MV-4-11 (cell line): Measurements from ENCODE around the gene TNIK.
"Not testable (repeated sequence)": the region's sequence is repeated elsewhere in the genome, so short reads cannot be mapped to it uniquely, and the experiment has no call there.

ENCODE experiments used
- DNase-seq: peaks from one replicate; lab custom pipeline; 2025; lab: John Stamatoyannopoulos, UW

TNIK gene

GRCh38 chr3:171384101-171384891 is 75.9 kb downstream of the TNIK start:
- no peak for DNase-seq

GRCh38 chr3:171383206-171384018 is 76.8 kb downstream of the TNIK start:
- DNase-seq, result no peak

DNA sequence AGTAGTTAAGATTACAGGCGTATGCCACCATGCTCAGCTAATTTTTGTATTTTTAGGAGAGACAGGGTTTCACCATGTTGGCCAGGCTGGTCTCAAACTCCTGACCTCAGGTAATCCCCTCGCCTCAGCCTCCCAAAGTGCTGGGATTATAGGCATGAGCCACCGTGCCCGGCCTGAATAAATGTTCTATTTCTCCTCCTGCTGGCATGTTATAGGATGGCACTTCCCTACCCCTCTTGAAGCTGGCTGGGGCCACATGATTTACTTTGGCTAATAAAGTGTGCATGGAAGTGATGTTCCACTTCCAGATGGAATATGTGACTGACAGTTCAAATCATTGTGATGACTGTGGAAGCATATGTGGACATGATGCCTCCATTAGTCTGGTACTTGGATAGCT is 77.9 kb downstream of the TNIK start:
- not testable (repeated sequence) for DNase-seq

DNA sequence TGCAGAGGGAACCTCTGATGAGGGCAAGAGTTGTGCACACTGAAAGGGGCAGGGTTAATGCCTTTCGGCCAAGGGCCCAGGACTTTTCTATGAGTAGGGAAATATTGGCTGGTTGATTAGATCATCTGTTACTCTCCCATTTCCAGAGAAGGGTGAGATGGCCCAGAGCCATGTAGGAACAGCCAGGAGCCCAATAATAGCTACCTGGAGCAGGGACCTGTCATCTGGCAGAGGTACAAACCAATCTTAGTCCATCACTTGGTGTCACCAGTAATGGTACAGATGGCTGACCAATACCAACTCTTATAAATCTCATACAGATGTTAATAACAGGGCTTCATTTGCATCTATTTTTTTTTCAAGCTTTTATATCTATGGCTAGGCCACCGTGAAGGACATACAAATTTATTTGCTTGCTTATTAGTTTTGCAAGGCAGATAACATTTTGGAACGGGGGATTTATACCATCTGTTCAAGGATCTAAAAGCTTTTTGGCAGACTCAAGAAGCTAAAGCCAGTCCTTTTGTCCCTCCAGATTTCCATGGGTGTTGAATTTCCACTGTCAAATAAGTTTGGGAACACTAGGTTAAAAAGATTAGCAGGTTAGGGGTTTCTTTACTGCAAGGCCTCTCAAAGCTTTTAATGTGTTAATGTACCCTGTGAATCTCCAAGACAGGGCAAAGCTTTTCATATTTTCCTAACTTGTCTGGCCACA is 79.3 kb downstream of the TNIK start:
- DNase-seq, result no peak

GRCh38 chr3:171379961-171380483 is 80.2 kb downstream of the TNIK start:
- DNase-seq, result no peak

- DNase-seq, result no peak
These were observed 80.9 kb downstream of the TNIK start for GRCh38 chr3:171379281-171379680.

DNA sequence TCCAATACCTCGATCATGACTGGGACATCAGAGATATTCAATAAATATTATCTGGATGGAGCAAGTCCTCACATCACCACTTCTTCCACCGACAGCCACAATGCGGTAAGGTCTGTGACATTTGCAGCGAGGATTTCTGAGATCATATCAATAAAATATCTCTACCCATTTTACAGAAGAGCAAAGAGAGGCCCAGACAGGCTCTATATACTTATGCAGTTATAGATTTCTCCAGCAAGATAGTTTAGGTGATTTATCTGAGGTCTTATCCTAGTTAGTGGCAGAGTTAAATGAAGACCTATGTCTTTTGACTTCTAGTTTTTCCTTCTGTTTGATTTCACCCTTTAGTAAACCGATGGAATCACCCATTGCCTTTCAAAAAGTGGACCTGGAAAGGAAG is 81.6 kb downstream of the TNIK start:
- DNase-seq, result no peak

DNA sequence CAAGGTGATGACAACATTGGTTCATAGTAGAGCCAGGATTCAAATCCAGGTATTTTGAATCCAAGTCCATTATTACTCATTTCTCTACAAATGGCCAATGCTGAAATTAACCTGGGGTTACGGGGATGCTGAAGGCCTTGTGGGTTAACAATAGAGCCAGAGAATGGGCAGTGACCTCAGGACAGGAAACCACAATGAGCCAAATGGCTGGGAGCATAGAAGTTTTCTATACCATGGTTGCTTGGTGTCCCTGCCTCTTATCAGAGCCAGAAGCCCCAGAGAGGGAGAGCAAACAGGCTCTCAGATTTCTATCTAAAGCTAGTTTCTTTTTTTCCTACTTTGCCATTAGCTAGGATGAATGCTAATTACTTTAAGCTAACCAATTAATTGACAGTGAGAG is 82.3 kb downstream of the TNIK start:
- DNase-seq, result no peak

- DNase-seq, result no peak
These were observed 83.6 kb downstream of the TNIK start for GRCh38 chr3:171376596-171376947.

DNA sequence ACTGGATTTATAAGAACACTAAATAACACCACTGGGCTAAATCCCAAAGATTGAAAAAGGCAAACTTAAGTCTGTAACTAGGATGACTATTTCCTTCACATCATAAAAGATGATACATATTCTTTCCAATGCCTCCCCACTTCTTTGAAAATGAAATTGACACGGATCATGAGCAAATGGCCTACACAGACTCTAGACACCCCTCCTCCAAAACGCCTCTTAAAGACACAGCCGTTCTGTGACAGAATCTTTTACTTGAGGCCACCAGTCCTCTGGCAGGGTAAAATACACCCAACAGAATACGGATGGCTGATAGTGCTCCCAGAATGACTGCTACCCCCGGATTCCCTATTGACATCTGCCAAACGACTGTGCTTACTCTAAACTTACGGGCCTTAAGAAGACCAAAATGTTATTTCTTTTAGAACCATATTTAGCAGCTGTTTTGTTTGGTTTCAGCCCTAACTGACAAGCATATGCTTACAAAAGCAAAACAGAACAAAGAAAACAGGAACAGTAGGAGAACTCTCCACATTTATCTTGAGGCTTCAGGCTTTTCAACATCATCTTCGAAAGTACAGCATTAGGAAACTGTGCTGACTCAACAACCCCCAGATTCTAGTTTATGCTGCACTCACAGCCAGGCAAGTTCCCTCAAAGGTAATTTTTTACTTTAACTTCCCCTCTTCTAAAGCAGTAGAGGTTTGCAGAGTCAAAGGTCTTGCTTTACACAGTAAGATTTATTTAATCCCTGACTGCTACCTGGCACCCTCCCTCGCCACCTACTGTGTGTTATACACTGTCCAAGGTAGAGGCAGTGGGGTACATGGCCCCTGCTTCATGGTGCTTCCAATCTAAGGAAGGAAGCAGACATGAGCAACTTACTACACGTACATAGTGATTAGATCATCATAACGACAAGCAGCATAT is 84.3 kb downstream of the TNIK start:
- peak; percentile 84 for DNase-seq

DNA sequence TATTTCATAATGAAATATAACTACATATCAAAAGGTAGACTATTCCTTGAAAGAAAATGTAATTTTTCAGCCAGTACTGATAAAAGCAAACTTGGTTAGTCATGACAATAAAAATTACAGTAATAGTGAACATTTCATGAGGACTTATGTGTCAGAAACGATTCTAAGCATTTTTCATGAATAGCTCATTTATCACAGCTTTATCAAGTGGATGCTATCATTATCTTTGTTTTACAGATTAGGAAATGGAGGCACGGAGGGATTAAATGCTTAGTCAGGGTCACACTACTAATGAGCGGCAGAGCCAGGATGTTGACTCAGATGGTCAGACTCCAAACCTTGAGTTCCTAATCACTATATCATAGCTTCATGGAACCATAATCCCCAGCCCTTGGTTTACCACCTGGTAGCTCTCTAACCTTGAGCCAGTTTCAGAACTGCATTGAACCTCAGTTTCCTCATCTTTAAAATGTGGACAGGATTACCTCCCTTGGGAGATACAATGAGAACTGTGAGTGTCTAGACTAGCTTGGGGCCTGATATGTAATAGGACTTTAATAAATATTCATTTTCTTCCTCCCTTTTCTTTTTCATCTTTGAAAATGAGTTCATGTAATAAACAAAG is 85.4 kb downstream of the TNIK start:
- DNase-seq, result no peak

GRCh38 chr3:171374260-171374659 is 85.9 kb downstream of the TNIK start:
- DNase-seq, result no peak

- DNase-seq, result no peak
These were observed 86.5 kb downstream of the TNIK start for GRCh38 chr3:171373711-171374110.

DNA sequence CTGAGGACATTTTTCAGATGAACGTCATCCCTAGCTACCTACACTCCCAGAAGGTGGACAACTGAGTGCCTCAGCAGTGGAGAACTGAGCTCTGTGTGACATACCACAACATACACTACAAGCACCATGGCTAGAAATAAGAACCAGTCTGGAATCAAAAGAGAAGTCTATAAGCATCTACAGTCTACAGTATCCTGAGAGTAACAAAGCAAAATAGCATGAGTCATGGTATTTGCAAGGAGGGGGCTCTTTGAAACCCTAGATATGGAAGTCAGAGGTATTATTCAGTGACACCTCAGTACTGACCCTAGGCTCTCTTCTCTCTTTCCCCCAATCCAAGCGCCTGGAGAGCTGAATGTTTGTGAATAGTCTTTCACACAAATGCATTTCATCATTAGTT is 87.5 kb downstream of the TNIK start:
- DNase-seq, result no peak

- no peak for DNase-seq
These were observed 88.9 kb downstream of the TNIK start for GRCh38 chr3:171371354-171371753.

GRCh38 chr3:171369156-171369555 is 91.0 kb downstream of the TNIK start:
- DNase-seq, result no peak

- DNase-seq, result peak; percentile 2
These were observed 93.5 kb downstream of the TNIK start for GRCh38 chr3:171366738-171367137.

DNA sequence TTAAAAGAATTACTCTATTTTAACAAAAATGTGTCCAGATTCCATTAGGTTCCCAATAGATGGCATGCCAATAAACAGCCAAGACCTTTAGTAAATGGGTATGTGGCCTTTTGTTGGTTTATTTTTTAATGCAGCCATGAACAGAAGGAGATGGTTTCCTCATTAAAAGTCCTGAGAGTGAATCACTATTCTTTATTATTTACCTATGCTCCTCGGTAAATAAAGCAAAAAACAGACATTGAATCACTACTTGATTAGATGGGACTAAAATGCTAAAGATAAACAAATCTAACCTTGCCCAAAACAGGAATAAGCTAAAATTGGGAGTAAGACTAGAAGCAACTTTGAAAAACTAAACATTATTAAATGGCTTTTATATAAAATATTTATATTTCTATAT is 94.2 kb downstream of the TNIK start:
- no peak for DNase-seq

DNA sequence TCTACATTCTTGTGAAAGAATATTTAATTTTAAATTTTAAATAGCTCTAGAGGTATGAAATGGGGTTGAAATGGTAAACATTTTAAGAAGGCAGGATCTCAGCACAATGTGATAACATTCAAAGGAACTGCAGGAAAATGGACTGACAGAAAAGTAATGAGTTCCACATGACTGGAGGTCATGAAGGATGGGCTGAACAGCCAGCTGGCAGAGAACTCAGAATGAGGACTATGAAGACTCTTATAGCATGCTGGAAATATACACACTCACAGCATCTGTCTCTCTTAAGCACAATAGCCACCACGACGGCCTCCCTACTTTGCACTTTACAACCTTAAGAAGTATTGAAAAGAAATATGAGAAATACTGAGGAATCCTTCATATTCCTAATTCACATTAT is 94.7 kb downstream of the TNIK start:
- no peak for DNase-seq

- DNase-seq, result no peak
These were observed 95.7 kb downstream of the TNIK start for GRCh38 chr3:171364500-171364899.

DNA sequence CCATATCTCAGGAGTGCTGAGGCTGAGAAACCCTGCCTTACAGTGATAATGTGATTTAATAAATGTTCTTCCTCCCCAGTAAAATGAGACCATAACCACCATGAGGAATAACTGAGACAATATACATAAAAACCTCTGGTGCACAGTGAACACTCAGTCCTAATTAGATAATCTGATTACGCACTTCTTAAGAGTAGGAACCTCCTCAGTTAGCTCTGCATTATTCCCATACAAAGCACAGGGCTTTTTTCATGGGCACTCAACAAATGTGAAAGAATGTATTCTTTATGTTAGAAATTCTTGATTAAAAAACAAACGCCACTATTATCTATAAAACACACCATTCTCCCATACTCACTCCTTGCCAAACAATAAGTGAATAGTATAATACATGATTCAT is 97.0 kb downstream of the TNIK start:
- DNase-seq, result no peak
